ENCODE data around the gene ZCCHC3. TPM values are rescaled to one million over a fixed set of nuclear protein-coding genes. Genes with fewer than 3 reads are reported as not detected.

Gene ZCCHC3
- total RNA-seq, 2 experiments from 2014 or later, result 15.2 to 15.9 TPM

DNA sequence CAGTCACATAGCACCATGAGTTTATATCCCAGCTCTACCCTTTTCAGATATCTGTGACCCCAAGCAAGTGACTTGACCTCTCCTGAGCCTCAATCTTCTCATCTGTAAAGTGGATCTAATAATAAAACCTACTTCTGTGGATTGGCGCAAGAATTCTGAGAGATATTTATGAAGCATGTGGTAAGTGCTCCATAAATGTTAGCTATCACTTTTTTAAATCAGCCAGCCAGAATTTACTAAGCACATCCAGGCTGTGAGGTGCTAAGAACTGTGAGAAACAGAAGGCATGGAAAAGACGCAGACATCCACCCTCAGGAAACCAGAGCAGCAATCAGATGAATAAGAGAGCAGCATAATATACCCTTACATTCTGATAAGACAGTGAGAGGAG is 7.7 kb upstream of the ZCCHC3 start:
- CTCF ChIA-PET, result no interaction called here
- POLR2A ChIA-PET, result no interaction called here
- intact Hi-C loops (cut with micrococcal nuclease), result no loop called here
- Mint-ChIP-seq H3K4me3 (no peak overlapping the region), H3K9me3 (no peaks in the 10 kb centered on the region), H3K27ac (peak overlapping the region; percentile 49), H3K27me3 (no peaks in the 10 kb centered on the region), H3K36me3 (no peaks in the 10 kb centered on the region), H3K4me1 (ENCODE audit: low read depth) (peaks cover 5% of the 10 kb centered on the region)
- no peak for DNase-seq

DNA sequence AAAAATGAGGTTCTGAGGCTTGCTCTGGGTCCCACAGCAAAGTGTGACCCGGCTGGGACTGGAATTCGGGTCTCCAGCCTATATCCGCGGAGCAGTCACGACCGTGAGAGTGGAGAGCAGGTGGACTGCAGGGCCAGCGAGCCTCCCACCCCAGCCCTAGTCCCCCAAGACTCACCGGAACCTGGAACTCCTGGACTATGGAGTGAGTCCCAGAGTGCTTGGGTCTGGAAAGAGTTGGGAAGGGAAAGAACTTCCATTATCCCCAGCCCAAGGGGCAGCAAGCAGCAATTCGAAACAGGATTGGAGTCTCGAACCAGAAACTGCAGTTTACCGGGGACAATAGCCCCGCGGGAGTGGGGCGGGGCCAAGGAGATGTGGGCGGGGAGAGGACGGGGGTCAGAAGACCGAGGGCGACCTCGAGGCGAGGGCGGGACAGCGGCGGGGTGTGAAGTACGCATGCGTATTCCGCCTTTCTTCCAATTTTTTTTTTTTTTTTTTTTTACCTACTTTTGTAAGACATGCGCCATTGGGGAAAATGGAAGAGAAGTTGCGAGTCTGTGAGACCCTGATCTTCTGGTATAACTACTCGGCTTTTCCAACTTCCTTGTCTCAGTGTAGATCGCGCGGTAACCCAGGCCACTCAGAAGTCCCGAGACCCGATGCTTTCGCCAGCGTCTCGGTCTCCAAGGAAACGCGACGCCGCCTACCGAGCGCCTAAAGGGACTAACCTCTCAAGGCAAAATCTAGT is 7.1 kb upstream of the ZCCHC3 start, which contains the start of gene C20orf96:
TSS of gene C20orf96 (minus strand) at position 667 of the 748 bp plus-strand sequence. CDS start at position 527, 140 bp downstream.
- H3K27ac Mint-ChIP-seq, result peak within 1 kb of the TSS; percentile 49
- H3K9me3 Mint-ChIP-seq, result no peaks in the 10 kb centered on the region
- no peak within 1 kb of the TSS for H3K4me3 Mint-ChIP-seq
- intact Hi-C loops (cut with micrococcal nuclease), result no loop called here
- ChIA-PET CTCF (no interaction called here), POLR2A (no interaction called here)
- H3K27me3 Mint-ChIP-seq, result no peaks in the 10 kb centered on the region
- DNase-seq, result peak; percentile 92
- peaks cover 5% of the 10 kb centered on the region for H3K4me1 Mint-ChIP-seq (ENCODE audit: low read depth)
- no peaks in the 10 kb centered on the region for H3K36me3 Mint-ChIP-seq

DNA sequence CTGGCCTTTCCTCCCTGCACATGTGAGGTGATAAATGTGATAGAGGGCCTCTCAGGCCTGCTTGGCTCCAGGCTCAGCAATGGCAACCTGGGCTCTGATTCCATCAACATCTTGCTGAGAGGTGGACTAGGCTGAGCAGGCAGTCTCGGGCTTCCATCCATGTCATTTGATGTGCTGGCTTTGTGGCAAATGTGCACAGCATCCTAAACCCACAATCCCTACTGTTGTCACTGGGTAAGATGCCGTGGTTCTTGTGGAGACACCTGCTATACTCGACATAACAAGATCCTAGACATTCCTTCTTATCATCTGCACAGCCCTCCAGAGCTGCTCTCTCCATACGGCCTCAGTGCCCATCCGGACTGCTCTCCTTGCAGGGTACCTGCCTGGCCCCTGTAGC is 2.8 kb upstream of the ZCCHC3 start:
- no peaks in the 10 kb centered on the region for H3K9me3 Mint-ChIP-seq
- H3K36me3 Mint-ChIP-seq, result peaks cover 17% of the 10 kb centered on the region
- H3K4me3 Mint-ChIP-seq, result no peak overlapping the region
- intact Hi-C loops (cut with micrococcal nuclease), result no loop called here
- peaks cover 23% of the 10 kb centered on the region for H3K4me1 Mint-ChIP-seq (ENCODE audit: low read depth)
- CTCF ChIA-PET, result interaction anchor here (3.1 kb wide), 1 partner anchor 36 kb away, joined by 13 read pairs; no protein-coding TSS in a partner anchor
- POLR2A ChIA-PET, result no interaction called here
- H3K27me3 Mint-ChIP-seq, result no peaks in the 10 kb centered on the region
- no peak for DNase-seq
- H3K27ac Mint-ChIP-seq, result no peak overlapping the region

DNA sequence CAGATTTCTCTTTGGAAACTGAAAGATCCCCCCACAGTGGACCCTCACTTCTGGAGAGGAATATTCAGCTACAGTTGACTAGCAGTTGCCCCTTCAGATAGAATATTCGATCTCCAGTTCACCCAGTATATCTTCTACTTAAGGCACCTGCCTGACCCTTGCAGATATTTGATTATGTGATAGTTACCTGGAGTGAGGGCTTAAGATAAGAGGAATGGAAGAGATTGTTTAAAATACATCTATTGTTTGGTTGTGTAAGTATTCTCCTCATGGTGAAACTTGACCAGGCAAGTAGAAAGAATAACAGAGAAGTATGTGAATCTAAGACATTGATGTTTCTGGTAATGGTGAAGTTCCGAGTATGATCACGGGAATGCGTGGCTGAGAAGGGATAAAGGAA is 1.6 kb upstream of the ZCCHC3 start:
- no peak for DNase-seq
- CTCF ChIA-PET, result interaction anchor here (1.0 kb wide), 1 partner anchor 35 kb away, joined by 3 read pairs; no protein-coding TSS in a partner anchor
- peak overlapping the region; percentile 57 for H3K27ac Mint-ChIP-seq
- peaks cover 21% of the 10 kb centered on the region for H3K36me3 Mint-ChIP-seq
- H3K27me3 Mint-ChIP-seq, result no peaks in the 10 kb centered on the region
- H3K9me3 Mint-ChIP-seq, result no peaks in the 10 kb centered on the region
- peak overlapping the region; percentile 53 for H3K4me3 Mint-ChIP-seq
- intact Hi-C loops (cut with micrococcal nuclease), result loop anchor here (2.0 kb wide), 1 partner anchor 111 kb away; no protein-coding TSS in a partner anchor
- POLR2A ChIA-PET, result no interaction called here
- peaks cover 29% of the 10 kb centered on the region for H3K4me1 Mint-ChIP-seq (ENCODE audit: low read depth)

DNA sequence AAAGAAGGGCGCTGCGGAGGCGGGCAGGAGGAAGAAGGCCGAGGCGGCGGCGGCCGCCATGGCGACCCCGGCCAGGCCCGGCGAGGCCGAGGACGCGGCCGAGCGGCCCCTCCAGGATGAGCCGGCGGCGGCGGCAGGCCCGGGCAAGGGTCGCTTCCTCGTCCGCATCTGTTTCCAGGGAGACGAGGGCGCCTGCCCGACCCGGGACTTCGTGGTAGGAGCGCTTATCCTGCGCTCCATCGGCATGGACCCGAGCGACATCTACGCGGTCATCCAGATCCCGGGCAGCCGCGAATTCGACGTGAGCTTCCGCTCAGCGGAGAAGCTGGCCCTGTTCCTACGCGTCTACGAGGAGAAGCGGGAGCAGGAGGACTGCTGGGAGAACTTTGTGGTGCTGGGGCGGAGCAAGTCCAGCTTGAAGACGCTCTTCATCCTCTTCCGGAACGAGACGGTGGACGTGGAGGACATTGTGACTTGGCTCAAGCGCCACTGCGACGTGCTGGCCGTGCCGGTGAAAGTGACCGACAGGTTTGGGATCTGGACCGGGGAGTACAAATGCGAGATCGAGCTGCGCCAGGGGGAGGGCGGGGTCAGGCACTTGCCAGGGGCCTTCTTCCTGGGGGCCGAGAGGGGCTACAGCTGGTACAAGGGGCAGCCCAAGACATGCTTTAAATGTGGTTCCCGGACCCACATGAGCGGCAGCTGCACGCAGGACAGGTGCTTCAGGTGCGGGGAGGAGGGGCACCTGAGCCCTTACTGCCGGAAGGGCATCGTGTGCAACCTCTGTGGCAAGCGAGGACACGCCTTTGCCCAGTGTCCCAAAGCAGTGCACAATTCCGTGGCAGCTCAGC is 780 bp downstream of the ZCCHC3 start:
- CTCF ChIA-PET, result interaction anchor here (0.6 to 4.4 kb wide), 6 partner anchors 12 to 49 kb away, joined by 3 to 25 read pairs (median 4); partner anchors contain the start of gene SOX12
- Mint-ChIP-seq H3K36me3 (peaks cover 23% of the 10 kb centered on the region), H3K4me1 (ENCODE audit: low read depth) (peaks cover 44% of the 10 kb centered on the region), H3K27me3 (no peaks in the 10 kb centered on the region), H3K4me3 (peak overlapping the region; percentile 88), H3K27ac (peak overlapping the region; percentile 95), H3K9me3 (no peaks in the 10 kb centered on the region)
- POLR2A ChIA-PET, result interaction anchor here (0.7 to 2.4 kb wide), 3 partner anchors 27 to 109 kb away, joined by 3 to 17 read pairs (median 9); partner anchors contain the start of gene SOX12
- intact Hi-C loops (cut with micrococcal nuclease), result loop anchor here (1.0 to 2.0 kb wide), 2 partner anchors 26 to 109 kb away; no protein-coding TSS in a partner anchor
- peak; percentile 68 for DNase-seq

DNA sequence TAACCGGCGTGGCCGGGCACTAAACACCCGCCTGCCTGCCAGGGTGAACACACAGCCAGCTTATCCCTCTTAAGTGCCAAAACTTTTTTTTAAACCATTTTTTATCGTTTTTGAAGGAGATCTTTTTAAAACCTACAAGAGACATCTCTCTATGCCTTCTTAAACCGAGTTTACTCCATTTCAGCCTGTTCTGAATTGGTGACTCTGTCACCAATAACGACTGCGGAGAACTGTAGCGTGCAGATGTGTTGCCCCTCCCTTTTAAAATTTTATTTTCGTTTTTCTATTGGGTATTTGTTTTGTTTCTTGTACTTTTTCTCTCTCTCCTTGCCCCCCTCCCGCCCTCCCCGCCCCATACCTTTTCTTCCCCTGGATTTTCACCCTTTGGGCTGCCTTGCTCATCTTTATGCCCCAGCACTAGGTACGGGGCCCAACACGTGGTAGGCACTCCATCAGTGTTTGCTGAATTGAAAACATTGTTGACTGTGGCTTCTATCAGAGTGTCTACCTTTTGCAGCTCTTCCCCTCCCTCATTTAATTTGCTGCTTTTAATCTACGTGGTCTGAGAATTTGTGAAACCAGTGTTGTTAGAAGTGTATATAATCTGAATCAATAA is 1.5 kb downstream of the ZCCHC3 start:
- Mint-ChIP-seq H3K9me3 (no peaks in the 10 kb centered on the region), H3K27me3 (no peaks in the 10 kb centered on the region), H3K4me3 (peak overlapping the region; percentile 88), H3K4me1 (ENCODE audit: low read depth) (peaks cover 44% of the 10 kb centered on the region), H3K27ac (peak overlapping the region; percentile 95), H3K36me3 (peaks cover 23% of the 10 kb centered on the region)
- ChIA-PET POLR2A (interaction anchor here (2.0 to 2.4 kb wide), 2 partner anchors 26 to 33 kb away, joined by 9 to 17 read pairs; partner anchors contain the start of gene SOX12), CTCF (interaction anchor here (0.6 to 4.4 kb wide), 5 partner anchors 11 to 49 kb away, joined by 3 to 25 read pairs (median 5); partner anchors contain the start of gene SOX12)
- no peak for DNase-seq
- intact Hi-C loops (cut with micrococcal nuclease), result loop anchor here (1.0 kb wide), 1 partner anchor 25 kb away; no protein-coding TSS in a partner anchor

DNA sequence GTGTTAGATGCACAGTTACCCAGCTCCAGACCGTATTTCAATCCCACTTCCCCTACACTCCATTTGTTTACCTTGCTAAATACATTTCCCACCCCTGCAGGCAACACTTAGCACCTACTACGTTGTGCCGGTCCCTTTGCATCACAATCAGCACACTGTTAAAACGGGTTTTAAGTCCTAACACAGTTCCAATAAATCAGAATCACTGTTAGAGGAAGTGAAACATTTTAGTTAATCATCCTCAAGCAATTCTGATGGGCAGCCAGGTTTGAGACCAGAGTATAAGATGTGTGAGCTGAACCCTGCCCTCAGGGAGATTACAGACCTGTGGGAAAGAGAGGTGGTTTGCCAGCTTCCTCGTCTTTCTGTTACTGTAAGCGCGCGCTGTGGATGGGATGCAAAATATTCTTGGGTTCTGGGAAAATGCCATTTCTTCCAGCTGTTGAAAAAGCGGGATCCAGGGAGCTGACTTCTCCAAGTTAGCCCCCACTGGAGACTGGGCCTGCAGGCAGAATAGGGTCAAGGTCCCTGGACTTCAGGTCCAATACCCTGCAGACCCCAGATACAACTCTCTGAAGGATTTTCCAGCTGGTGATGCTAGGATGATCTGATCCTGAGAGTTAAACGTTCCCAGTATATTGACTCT is 3.1 kb downstream of the ZCCHC3 start:
- Mint-ChIP-seq H3K4me3 (peak overlapping the region; percentile 88), H3K27me3 (no peaks in the 10 kb centered on the region), H3K4me1 (ENCODE audit: low read depth) (peaks cover 44% of the 10 kb centered on the region), H3K9me3 (no peaks in the 10 kb centered on the region), H3K27ac (peak overlapping the region; percentile 67), H3K36me3 (peaks cover 23% of the 10 kb centered on the region)
- ChIA-PET POLR2A (interaction anchor here (0.6 to 1.4 kb wide), 3 partner anchors 23 to 146 kb away, joined by 3 to 4 read pairs (median 4); no protein-coding TSS in a partner anchor), CTCF (interaction anchor here (0.9 to 4.4 kb wide), 4 partner anchors 10 to 30 kb away, joined by 3 to 25 read pairs (median 3); partner anchors contain the start of gene SOX12)
- intact Hi-C loops (cut with micrococcal nuclease), result no loop called here
- DNase-seq, result no peak

DNA sequence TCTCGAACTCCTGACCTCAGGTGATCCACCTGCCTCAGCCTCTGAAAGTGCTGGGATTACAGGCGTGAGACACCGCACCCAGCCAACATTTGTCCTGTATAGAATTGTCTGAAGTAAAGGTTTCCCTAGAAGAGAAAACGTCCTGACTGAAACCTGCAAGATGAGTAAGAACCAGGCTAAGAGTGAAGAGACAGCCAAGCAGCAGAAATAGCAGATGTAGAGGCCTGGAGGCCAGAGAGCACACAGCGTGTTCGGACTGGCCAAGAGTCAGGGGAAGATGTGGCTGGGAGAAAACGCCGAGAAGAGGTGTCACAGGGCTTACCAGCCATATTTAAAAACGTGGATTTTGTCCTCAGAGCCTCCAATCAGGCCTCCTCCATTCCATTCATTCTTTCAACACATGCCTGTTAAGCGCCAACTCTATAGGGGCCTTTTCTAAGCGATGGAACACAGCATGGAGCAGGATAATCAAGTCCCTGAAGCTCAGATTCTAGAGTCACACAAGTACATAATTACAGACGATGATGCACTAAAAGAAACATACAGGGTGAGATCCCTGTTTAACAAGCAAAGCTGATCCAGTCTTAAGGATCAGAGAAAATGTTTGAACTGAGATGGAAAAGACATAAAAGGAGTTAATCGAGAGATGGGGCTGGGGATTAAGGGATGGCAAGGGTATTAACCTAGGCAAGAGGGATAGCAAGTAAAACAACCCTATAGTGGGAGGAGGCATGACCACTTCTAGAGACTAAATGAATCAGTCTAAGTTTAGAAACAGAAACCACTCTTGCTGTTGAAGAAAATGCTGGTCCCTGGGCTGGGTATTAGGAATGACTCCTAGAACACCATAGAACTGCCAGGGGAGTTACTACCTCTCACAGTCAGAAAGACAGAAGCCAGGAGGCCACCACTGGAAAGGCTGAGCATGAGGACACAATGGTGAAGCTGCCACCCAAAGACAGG is 4.8 kb downstream of the ZCCHC3 start:
- H3K4me3 Mint-ChIP-seq, result no peak overlapping the region
- no peaks in the 10 kb centered on the region for H3K9me3 Mint-ChIP-seq
- no peak overlapping the region for H3K27ac Mint-ChIP-seq
- intact Hi-C loops (cut with micrococcal nuclease), result no loop called here
- peaks cover 23% of the 10 kb centered on the region for H3K36me3 Mint-ChIP-seq
- POLR2A ChIA-PET, result interaction anchor here (1.4 kb wide), 1 partner anchor 28 kb away, joined by 4 read pairs; no protein-coding TSS in a partner anchor
- DNase-seq, result no peak
- no peaks in the 10 kb centered on the region for H3K27me3 Mint-ChIP-seq
- H3K4me1 Mint-ChIP-seq (ENCODE audit: low read depth), result peaks cover 31% of the 10 kb centered on the region
- CTCF ChIA-PET, result interaction anchor here (1.2 to 4.4 kb wide), 3 partner anchors 22 to 28 kb away, joined by 8 to 25 read pairs (median 8); no protein-coding TSS in a partner anchor

DNA sequence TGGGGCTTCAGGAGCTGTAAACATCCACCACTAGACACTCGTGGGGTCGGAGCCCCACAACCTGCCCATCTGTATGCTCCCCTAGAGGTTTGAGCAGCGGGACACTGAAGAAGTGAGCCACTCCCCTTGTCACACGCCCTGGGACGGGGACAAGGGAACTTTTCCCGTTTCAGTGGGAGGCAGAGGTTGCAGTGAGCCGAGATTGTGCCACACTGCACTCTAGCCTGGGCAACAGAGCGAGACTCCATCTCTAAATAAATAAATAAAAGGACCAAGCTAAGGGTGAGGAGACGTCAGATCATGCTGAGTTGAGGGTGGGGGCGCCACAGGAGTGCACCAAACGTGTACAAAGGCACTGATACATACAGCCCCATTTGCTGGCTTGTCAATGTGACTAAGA is 8.4 kb downstream of the ZCCHC3 start:
- DNase-seq, result no peak
- H3K9me3 Mint-ChIP-seq, result no peaks in the 10 kb centered on the region
- ChIA-PET POLR2A (no interaction called here), CTCF (no interaction called here)
- intact Hi-C loops (cut with micrococcal nuclease), result no loop called here
- no peak overlapping the region for H3K4me3 Mint-ChIP-seq
- no peaks in the 10 kb centered on the region for H3K27me3 Mint-ChIP-seq
- H3K27ac Mint-ChIP-seq, result no peak overlapping the region
- peaks cover 25% of the 10 kb centered on the region for H3K4me1 Mint-ChIP-seq (ENCODE audit: low read depth)
- H3K36me3 Mint-ChIP-seq, result peaks cover 3% of the 10 kb centered on the region

DNA sequence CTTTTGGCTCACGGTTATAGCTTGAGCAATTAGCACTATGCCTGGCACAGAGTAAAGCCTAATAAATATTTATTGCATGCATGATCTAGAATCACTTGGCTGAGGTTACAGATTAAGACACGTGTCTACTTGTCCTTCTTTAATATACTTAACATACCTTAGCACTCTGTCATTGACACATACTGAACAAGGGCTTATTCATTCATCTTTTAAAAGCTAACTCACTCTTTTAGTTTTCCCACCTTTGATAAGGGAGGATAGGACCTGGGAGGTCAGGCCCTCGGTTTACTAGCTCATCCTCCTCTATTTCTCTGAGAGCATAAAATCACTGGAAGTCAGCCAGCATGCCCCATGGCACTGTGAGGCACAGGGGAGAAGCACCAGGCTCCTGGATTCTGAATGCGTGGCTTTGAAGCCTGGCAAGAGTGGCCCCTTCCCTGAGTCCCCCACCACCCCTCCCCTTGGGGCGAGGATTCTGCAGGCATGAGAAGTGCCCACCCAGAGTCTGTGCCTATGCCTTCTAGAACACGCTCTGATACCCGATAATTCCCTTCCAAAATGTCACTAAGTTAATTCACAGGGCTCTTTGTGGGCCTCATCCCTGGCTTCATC is 11.2 kb downstream of the ZCCHC3 start:
- Mint-ChIP-seq H3K36me3 (no peaks in the 10 kb centered on the region), H3K27me3 (no peaks in the 10 kb centered on the region), H3K27ac (no peak overlapping the region), H3K4me1 (ENCODE audit: low read depth) (peaks cover 10% of the 10 kb centered on the region), H3K9me3 (no peaks in the 10 kb centered on the region), H3K4me3 (no peak overlapping the region)
- intact Hi-C loops (cut with micrococcal nuclease), result no loop called here
- ChIA-PET CTCF (interaction anchor here (2.1 kb wide), 1 partner anchor 21 kb away, joined by 7 read pairs; no protein-coding TSS in a partner anchor), POLR2A (no interaction called here)
- no peak for DNase-seq
